Measurements from ENCODE around the gene C16orf96. TPM values are rescaled to one million over a fixed set of nuclear protein-coding genes. Genes with fewer than 3 reads are reported as not detected.
A peak's percentile ranks its signal among the peaks of the same experiment; 100 is the strongest.

C16orf96 gene
- total and polyA plus RNA-seq, 2 of the 13 experiments (the other 11 are each of a cell fraction or from before 2014, with no cell fraction given), result 0.03 TPM; not detected in 1

- TF ChIP-seq NFAT5 (CRISPR knock-in tag; IDR thresholded peaks at IDR 0.05) (no peak; the same call in 1 of the 2 replicates), ZNF282 (IDR thresholded peaks at IDR 0.05; ENCODE audit: partially characterized antibody) (no peak), ZMYM3 (CRISPR knock-in tag; IDR thresholded peaks at IDR 0.05) (peak; percentile 76), ZNF597 (CRISPR knock-in tag; IDR thresholded peaks at IDR 0.05) (no peak), NCOR1 (IDR thresholded peaks at IDR 0.05; ENCODE audit: borderline replicate concordance, low read length) (no peak), ZFP37 (CRISPR knock-in tag; IDR thresholded peaks at IDR 0.05; ENCODE audit: borderline replicate concordance) (no peak), PHF8 (CRISPR knock-in tag; IDR thresholded peaks at IDR 0.05) (no peak), NFYB (CRISPR knock-in tag; IDR thresholded peaks at IDR 0.05) (peak; percentile 44), POGK (CRISPR knock-in tag; conservative IDR thresholded peaks at IDR 0.05) (no peak), DNMT1 (CRISPR knock-in tag; IDR thresholded peaks at IDR 0.05) (no peak; the same call in 1 of the 2 replicates), KIAA2018 (CRISPR knock-in tag; IDR thresholded peaks at IDR 0.05; ENCODE audit: borderline replicate concordance) (no peak), DMAP1 (CRISPR knock-in tag; IDR thresholded peaks at IDR 0.05) (no peak; the same call in 1 of the 2 replicates)
These were observed 68.1 kb downstream of the C16orf96 start, which contains the start of gene MGRN1 (continued) for GRCh38 chr16:4624015-4624826.

All from HepG2 (cell line).